Activated CD4-positive, alpha-beta T cell treated with anti-CD3 and anti-CD28 coated beads, Interleukin-2, Interleukin-6, amounts not matched to agents 100 ng/mL and 50 ng/mL, durations not matched to agents 16 hours and 8 hours (primary cell): ENCODE measurements around the gene SENP6.

Experiments
- DNase-seq: peaks from one replicate; pipeline ENCODE4 v3.0.0-alpha.2; 2020

The SENP6 gene

GRCh38 chr6:75751443-75751842 is 149.8 kb downstream of the SENP6 start:
- no peak for DNase-seq

DNA sequence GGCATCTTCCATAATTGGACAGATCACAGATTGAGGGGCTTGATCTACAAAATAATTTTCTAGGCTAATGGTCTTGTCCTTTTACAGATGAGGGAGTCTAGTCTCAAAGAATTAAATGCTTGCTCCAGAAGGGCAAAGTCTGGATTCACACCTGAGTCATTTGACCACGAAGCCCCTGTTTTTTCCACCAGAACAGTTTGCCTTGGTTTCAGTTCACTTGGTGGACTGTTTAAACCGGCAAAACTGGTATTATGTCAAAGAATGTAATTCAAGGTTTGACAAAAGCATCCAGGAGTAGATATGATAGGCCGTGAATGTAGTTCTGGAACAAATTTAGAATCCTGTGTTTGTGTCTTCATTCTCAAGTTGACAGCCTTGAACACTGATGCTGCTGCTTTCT is 150.7 kb downstream of the SENP6 start:
- DNase-seq = no peak

GRCh38 chr6:75755704-75756103 is 154.0 kb downstream of the SENP6 start:
- DNase-seq = no peak

DNA sequence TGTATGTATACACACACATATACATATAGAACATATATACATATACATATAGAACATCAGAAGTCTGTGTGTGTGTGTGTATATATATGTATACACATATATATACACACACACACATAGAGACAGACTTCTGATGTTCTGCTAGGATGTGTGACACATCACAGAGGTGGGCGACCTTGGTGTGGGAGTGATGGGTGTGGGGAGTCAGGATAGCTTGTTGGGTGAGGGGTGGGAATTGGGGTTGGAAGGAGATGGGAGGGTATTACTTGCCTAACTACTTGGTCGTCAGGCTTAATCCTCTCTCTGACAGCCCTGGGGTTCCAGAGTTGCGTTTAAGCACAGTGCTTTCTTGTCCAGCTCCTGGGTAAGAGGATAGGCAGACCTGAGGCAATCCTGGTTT is 155.6 kb downstream of the SENP6 start:
- no peak for DNase-seq

GRCh38 chr6:75758061-75758460 is 156.4 kb downstream of the SENP6 start:
- no peak for DNase-seq

DNA sequence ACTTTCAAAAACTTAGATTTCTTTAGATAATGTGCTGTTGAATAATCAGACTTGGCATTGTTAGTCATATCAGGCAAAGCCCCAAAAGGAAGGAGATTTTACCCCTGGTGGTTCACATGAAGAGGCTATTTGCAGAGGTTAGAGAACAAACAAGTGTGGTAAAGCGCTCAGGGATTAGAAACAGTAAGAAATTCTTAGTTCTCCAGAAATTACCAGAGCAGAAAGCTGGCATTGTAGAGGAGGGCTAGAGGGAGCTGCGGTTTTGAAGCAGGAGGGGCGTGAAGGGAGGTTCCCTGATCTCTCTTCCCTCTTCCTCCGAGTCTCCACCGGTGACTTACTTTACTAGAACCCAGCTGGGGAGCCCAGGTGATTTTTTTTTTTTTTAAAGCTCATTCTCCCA is 157.5 kb downstream of the SENP6 start:
- DNase-seq = no peak

DNA sequence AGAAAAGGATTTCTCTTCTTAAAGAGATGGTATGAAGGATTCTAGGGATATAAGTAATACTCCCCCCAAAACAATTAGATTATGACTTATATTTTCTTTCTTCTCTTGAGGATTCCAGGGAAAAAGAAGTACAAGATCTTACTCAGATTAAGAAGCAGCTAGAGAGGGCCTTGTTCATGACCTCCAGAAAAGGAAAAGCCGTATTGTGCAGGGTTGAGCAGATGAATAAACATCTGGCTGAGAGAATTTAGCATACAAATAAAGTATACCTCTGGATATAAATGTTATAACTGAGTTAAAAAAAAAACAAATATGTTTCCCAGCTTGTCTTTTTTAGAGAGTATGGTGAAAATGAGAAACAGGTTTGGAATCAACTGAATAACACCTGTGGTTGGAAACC is 158.6 kb downstream of the SENP6 start:
- no peak for DNase-seq

- DNase-seq = no peak
Measured at GRCh38 chr6:75761489-75761888, 159.8 kb downstream of the SENP6 start.

- no peak for DNase-seq
Measured at GRCh38 chr6:75762063-75762462, 160.4 kb downstream of the SENP6 start.

DNA sequence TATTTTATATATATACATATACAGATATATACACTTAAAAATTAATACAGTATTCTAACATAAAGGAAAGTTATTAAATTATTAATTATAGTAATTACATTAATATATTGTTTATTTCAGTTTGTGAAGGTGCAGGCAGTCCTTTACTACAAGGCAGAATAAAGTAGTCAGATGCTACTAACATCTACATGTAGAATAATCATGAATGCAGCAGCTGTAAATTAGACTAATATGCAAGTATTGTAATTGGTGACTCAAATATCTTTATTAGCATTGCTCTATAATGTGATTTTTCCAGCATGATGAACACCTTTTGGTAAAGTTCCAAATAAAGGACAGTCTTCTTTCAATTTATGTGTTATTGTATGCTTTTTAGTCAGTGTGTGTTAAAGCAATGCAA is 164.7 kb downstream of the SENP6 start:
- DNase-seq = no peak
